ENCODE results near the gene NKG7.
"Not testable (repeated sequence)": the region's sequence is repeated elsewhere in the genome, so short reads cannot be mapped to it uniquely, and the experiment has no call there.

The NKG7 gene

DNA sequence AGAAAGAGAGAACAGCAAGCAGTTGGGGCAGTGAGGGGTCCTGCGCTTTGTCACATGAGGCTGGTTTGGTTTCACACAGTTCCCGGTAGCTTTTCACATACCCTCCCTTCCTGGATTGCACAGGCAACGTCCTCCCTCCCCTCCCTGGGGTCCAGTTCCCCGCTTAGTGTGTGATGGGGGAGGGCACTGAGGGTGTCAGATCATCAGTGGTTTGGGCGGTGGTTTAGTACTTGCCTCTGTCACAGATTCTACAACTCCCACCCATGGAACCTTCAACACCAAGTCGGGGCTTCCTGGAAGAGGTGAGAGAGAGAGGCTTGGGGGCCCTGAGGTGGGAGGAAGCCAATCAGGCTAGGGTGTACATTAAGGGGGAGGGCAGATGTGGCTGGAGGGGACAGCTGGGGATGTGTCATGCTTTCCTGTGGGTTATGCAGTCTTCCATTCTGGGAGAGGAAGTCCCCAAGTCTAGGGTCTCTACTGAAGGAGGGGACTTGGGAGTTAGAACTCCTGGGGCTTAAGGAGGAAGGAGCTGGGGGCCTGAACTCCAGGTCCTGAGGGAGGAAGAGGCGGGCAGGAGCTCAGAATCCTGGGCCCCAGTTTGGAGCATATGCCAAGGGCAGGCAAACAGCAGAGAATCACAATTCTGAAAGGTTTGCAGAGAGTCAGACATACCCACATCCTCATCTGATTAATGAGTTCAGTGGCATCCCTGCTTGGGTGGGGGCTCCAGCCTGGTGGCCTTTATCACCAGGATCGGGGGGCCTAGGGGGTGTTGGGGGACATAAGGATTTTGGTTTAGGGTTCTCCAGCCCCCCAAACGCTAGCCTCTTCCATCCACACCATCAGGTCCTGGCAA lies at the start of gene NKG7:
Gene NKG7 (minus strand): TSS at position 6 of the 856 bp plus-strand sequence. CDS start 119 bp downstream, outside the sequence.
- DNase-seq: peak; percentile 74

GRCh38 chr19:51422053-51422448 lies 49.6 kb upstream of the NKG7 start:
- peak; percentile 96 for DNase-seq

DNA sequence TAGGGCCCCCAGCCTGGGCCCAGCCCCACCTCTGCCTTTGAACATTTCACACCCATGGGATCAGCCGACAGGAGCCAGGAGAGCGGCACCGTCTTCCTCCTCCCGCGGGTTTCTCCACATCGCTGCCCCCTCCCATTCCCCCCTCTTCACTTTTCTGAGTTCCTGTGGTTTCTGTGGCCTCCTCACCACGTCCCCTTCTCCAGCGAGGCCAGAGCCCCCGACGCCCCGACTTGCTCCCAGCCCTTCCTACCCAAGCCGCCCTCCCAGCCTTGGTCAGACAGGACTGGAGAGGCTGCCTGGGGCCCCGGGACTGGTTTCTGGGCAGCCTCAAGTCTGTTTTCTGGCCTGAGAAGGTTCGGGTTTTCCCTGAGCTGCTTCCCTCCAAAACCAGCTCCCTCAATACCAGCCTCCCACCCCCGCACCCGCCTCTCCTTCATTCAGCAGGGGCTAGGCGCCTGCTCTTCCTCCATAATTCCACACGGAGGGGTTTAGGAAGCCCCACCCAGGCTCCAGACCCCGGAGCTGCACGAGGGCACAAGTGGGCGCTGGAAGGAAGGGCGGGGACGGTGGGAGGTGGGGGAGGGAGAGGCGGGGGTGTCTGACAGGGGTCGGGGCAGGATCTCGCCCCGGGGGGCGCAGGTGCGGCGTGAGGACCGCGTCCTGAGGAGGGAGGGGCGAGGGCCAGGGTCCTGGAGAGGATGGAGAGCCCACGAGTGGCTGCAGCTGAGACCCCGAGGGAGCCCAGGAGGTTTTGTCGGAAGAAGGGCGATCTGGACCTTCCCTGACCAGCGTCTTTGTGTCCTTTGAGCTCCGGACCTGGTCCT lies 49.0 kb upstream of the NKG7 start:
- no peak for DNase-seq

GRCh38 chr19:51420511-51420910 lies 48.1 kb upstream of the NKG7 start:
- DNase-seq: not testable (repeated sequence)

DNA sequence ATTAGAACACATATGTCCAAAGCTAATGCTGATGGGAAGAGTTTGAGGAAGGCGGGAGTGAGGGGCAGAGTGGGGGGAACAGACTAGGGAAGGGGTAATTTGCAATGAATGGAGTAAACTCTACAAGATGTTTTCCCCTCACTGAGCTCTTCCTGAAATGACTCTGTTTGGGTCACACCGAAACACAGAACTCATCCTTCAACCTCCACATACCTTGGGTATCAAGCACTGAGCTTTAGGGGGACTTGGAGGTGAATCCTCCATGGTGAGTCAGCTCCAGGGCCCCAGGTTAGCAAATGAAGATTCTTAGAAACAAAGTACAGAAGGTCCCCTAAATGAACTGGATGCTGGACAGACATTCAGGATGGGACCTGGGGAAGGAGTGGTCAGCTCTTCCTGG lies 46.3 kb upstream of the NKG7 start:
- no peak for DNase-seq

- peak; percentile 92 for DNase-seq
Observed at GRCh38 chr19:51417810-51418157, 45.3 kb upstream of the NKG7 start.

DNA sequence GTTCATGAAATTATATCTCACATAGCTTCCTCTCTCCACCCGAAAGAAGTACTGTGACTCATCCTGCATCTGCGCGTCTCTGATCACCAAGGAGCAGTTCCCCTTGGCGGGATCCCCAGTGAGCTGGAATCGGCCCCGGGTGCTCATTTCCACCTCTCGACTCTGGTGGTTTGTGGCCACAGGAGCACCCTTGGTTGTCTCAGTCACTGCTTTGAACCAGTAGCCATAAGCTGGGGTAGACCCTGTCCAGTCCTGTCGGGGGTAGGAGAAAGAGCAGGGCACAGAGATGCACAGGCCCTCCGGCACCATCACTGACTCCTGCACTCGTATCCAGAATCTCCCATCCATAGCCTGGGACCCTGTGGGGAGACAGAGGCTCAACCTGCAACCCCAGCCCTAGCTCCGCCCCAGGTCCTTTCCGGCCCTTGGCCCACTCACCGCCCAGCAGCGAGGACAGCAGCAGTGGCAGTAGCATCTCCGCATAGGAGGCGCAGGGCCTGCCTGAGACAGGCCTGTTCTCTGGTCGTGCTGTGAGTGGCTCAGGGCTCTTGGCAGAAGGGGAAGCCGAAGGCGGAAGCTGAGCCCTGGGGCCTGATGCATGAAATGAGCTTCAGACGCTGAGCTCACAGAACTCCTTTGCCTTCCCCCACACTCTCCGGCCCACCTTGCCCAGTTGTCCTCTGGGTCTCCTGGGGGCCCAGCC lies 44.8 kb upstream of the NKG7 start, which contains the start of gene SIGLEC10:
Gene SIGLEC10 (minus strand): TSS at position 536 of the 703 bp plus-strand sequence. CDS start 61 bp downstream, at position 475.
- DNase-seq: peak; percentile 93

- not testable (repeated sequence) for DNase-seq
Observed at GRCh38 chr19:51416422-51416821, 44.0 kb upstream of the NKG7 start.

DNA sequence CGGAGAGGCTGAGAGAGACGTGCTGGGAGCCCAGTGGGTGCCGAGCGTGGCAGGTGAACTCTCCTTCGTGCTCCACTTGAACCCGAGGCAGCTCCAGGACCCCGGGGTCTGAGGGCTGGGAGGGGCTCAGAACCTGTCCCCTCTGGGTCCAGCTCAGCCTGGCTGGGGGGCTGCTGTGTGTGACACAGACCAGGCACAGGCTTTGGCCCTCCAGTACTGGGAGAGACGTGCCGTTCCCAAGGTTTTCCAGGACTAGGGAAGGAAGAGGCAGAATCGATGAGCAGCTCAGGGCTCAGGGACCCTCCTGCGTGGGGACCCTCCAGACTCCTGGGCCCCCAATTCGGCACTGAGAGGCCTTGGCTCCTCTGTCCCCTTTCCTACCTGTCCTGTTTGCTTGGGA lies 42.7 kb upstream of the NKG7 start:
- DNase-seq: no peak

- DNase-seq: no peak
Observed at GRCh38 chr19:51410950-51411748, 38.7 kb upstream of the NKG7 start.

- DNase-seq: peak; percentile 83
Observed at GRCh38 chr19:51407511-51408131, 35.2 kb upstream of the NKG7 start.

- no peak for DNase-seq
Observed at GRCh38 chr19:51402117-51402516, 29.7 kb upstream of the NKG7 start.

GRCh38 chr19:51399936-51400335 lies 27.5 kb upstream of the NKG7 start:
- not testable (repeated sequence) for DNase-seq

DNA sequence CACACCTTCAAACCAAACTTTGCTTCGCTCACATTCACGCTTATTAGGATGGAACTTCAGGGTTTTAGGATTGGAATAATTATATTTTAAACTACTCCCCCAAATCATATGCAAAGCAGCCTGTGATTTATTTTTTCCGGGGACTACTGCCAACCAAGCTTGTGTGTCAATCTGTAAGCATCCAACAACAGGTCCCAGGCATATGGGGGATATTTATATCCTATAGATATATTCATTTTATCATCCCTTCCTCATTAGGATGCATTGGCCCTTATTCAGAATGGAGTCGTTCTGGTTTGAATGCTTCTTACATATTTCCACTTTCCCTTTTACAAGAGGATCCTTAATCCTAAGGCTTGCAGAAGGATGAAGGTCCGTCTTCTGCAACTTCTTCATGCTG lies 26.8 kb upstream of the NKG7 start:
- no peak for DNase-seq

DNA sequence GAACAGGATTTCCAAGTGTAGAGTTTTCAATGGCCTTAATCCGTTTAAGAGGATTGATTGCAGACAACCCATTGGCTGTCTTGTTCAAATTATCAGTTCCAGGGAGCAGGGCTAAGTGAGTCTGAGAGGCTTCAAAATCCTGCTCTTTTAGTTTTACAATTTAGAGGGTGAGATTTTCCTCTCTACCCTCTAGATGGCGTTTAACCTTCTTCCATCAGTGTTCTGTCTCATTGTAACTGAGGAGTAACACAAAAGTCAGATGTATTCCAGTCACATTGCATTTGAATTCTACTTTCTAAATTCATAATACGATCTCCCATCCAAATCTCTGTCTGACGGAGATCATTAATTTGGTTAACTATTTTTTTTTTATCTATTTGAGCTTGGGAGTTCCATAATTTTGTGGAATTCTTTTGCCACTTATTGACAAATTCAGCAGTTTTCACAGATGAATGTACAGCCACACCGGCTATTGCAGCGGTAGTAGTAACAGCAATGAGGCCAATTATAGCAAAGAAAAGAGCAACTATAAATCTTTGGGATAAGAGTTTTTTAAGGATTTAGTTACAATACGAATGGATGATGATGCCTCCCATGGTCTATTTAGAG lies 25.7 kb upstream of the NKG7 start:
- peak; percentile 74 for DNase-seq

DNA sequence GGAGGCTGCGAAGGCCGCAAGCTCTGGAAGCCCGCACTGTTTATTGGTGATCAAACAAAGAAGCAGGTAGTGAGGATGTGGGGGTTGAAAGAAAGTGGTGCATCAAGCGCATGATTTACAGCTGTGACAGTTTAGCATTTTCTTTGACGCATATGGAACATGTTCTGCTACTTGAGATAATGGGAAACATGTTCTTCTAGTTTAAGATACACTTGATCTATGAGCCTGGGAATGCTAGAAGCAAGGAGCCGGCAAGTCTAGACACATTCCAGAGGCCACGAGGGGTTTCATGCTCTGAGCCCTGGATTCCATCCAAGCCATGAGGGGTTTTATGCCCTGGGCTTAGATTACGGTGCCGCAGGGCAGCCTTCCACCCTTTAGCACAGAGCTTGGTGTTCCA lies 25.0 kb upstream of the NKG7 start:
- not testable (repeated sequence) for DNase-seq

DNA sequence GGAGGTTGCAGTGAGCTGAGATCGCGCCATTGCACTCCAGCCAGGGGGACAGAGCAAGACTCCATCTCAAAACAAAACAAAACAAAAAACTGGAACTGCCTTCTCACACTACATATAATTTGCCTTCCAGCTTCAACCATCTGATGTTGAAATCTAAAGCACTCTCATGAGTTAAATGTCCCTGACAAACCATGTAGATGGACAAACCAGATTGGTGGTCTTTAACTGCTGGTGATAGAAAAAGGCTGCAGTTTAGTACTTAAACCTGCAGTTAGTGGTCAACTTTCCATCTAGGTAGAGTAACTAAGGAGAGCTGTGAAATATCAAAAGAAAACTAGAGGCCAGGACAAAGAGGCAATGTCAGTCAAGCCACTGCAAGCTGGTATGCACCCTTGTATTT lies 23.7 kb upstream of the NKG7 start:
- DNase-seq: no peak

- DNase-seq: peak; percentile 100
Observed at GRCh38 chr19:51394050-51394836, 21.8 kb upstream of the NKG7 start.

GRCh38 chr19:51392701-51393100 lies 20.2 kb upstream of the NKG7 start:
- no peak for DNase-seq

GRCh38 chr19:51391073-51391611 lies 18.7 kb upstream of the NKG7 start:
- DNase-seq: no peak
